DND-41 (cell line): ENCODE results near the gene MUC22.

ENCODE experiments used
- ATAC-seq: fragments of 200-7000 bp; cut with Tn5 transposase; 3 replicates; pipeline ENCODE4 v1.9.1; 2021; ENCODE audit warnings: low read depth; ENCODE audit not compliant: insufficient read depth
- DNase-seq: peaks from one replicate; pipeline ENCODE4 v3.0.0-alpha.2; 2020
- H2AFZ ChIP-seq: 2 replicates; pipeline ENCODE4 v1.6.0; 2012; ENCODE audit warnings: low read depth, low read length
- H3K27ac ChIP-seq: 2 replicates; pipeline ENCODE4 v1.5.1; 2012; ENCODE audit warnings: low read length, inconsistent platforms
- H3K27me3 ChIP-seq: fragments of 200-600 bp; sonication (generic); 2 replicates; pipeline ENCODE4 v1.6.0; 2012; ENCODE audit warnings: low read length, mild to moderate bottlenecking, inconsistent platforms; ENCODE audit not compliant: insufficient read depth, poor library complexity
- H3K36me3 ChIP-seq: 2 replicates; pipeline ENCODE4 v1.5.1; 2012; ENCODE audit warnings: low read length, inconsistent platforms; ENCODE audit not compliant: insufficient read depth
- H3K4me1 ChIP-seq: 2 replicates; pipeline ENCODE4 v1.5.1; 2012; ENCODE audit warnings: mild to moderate bottlenecking, low read length; ENCODE audit not compliant: insufficient read depth
- H3K4me2 ChIP-seq: 2 replicates; pipeline ENCODE4 v1.6.0; 2012; ENCODE audit warnings: mild to moderate bottlenecking, moderate library complexity, low read length, inconsistent platforms; ENCODE audit not compliant: insufficient read depth
- H3K4me3 ChIP-seq, 2 experiments: fragments of 200-600 bp in 1 of 2; shearing (Covaris generic) in 1 of 2; 2 replicates each; pipeline ENCODE4 v1.5.1; 2012 to 2016; ENCODE audit warnings: inconsistent platforms in 2 of 2, low read length in 2 of 2, mild to moderate bottlenecking in 2 of 2, low read depth in 1 of 2, moderate library complexity in 1 of 2
- H3K79me2 ChIP-seq: 2 replicates; pipeline ENCODE4 v1.6.0; 2012; ENCODE audit warnings: low read length, inconsistent platforms; ENCODE audit not compliant: insufficient read depth
- H3K9ac ChIP-seq: 2 replicates; pipeline ENCODE4 v1.6.0; 2012; ENCODE audit warnings: low read depth, mild to moderate bottlenecking, inconsistent platforms, low read length, moderate library complexity
- H3K9me3 ChIP-seq: 2 replicates; pipeline ENCODE4 v1.5.1; 2012; ENCODE audit warnings: low read length, moderate library complexity, mild to moderate bottlenecking, inconsistent platforms; ENCODE audit not compliant: insufficient read depth, severe bottlenecking
- H4K20me1 ChIP-seq: 2 replicates; pipeline ENCODE4 v1.6.0; 2012; ENCODE audit warnings: low read length; ENCODE audit not compliant: insufficient read depth
- EZH2 ChIP-seq: IDR thresholded peaks from 3 replicates; pipeline ENCODE4 v1.6.1; 2012; ENCODE audit warnings: borderline replicate concordance, low read depth, mild to moderate bottlenecking, moderate library complexity, low read length, inconsistent platforms; ENCODE audit not compliant: severe bottlenecking
- TF ChIP-seq, protein P1 (sequence below): IDR thresholded peaks from 2 replicates; pipeline ENCODE4 v1.5.1; 2012; ENCODE audit warnings: borderline replicate concordance, low read length, moderate library complexity, mild to moderate bottlenecking; ENCODE audit not compliant: poor library complexity, severe bottlenecking; ENCODE audit errors: extremely low read depth

The MUC22 gene

DNA sequence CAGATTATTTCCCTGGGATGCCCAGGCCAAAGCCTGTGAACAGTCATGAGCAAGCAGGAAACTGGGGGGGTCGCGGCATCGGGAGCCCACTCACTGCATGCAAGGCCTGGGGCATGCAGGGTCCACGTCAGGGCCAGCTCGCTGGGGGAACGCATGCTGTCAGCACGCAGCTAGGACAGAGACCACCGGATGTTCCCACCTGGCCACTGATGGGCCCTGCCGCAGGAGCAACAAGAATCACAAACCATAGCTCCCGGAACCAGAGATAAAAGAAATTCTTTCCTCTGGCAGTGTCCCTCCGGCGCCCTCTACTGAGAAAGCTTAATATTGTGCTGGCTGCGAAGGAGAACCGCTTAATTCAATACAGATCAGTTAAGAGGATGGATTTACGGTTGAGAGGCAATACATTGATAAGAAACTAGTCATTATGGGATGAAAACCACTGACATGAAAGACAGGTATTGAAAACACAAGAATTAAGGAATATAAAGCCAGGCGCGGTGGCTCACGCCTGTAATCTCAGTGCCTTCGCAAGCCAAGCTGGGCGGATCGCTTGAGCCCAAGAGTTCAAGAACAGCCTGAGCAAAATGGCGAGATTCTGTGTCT, 69.5 kb downstream of the MUC22 start:
- Histone ChIP-seq H3K27ac (no peak overlapping the region), H3K4me3 (peak overlapping the region in 1 of 2 experiments; percentile 8; a peak in 1 of 4 replicates), H3K79me2 (no peaks in the 10 kb centered on the region), H3K36me3 (no peaks in the 10 kb centered on the region), H2AFZ (peak overlapping the region; percentile 78), H4K20me1 (no peaks in the 10 kb centered on the region), H3K9ac (peak overlapping the region; percentile 24), H3K4me2 (peak overlapping the region; percentile 53), H3K4me1 (peaks cover 10% of the 10 kb centered on the region), H3K27me3 (no peaks in the 10 kb centered on the region), H3K9me3 (no peaks in the 10 kb centered on the region)
- no peak for TF ChIP-seq EZH2
- TF ChIP-seq, protein P1, sequence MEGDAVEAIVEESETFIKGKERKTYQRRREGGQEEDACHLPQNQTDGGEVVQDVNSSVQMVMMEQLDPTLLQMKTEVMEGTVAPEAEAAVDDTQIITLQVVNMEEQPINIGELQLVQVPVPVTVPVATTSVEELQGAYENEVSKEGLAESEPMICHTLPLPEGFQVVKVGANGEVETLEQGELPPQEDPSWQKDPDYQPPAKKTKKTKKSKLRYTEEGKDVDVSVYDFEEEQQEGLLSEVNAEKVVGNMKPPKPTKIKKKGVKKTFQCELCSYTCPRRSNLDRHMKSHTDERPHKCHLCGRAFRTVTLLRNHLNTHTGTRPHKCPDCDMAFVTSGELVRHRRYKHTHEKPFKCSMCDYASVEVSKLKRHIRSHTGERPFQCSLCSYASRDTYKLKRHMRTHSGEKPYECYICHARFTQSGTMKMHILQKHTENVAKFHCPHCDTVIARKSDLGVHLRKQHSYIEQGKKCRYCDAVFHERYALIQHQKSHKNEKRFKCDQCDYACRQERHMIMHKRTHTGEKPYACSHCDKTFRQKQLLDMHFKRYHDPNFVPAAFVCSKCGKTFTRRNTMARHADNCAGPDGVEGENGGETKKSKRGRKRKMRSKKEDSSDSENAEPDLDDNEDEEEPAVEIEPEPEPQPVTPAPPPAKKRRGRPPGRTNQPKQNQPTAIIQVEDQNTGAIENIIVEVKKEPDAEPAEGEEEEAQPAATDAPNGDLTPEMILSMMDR = peak; percentile 92
- DNase-seq (peak; percentile 82), ATAC-seq (peak; percentile 87)

DNA sequence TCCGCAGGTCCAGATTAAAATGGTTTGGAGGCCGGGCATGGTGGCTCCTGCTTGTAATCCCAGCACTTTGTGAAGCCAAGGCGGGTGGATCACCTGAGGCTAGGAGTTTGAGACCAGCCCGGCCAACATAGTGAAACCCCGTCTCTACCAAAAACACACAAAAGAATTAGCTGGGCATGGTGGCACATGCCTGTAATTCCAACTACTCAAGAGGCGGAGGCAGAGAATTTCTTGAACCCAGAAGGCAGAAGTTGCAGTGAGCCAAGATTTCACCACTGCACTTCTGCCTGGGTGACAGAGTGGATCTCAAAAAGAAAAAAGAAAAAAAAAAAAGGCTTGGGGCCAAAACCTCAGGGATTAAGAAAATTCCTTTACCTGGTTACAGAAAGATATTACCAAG, 71.6 kb downstream of the MUC22 start:
- Histone ChIP-seq H3K4me1 (peaks cover 10% of the 10 kb centered on the region), H3K27me3 (no peaks in the 10 kb centered on the region), H2AFZ (no peak overlapping the region), H3K27ac (no peak overlapping the region), H3K9me3 (no peaks in the 10 kb centered on the region), H3K4me2 (no peak overlapping the region), H3K4me3 (no peak overlapping the region), H3K36me3 (no peaks in the 10 kb centered on the region), H3K79me2 (no peaks in the 10 kb centered on the region), H4K20me1 (no peaks in the 10 kb centered on the region), H3K9ac (no peak overlapping the region)
- DNase-seq (no peak), ATAC-seq (no peak)
- no peak for TF ChIP-seq EZH2
- TF ChIP-seq, protein P1 = no peak

DNA sequence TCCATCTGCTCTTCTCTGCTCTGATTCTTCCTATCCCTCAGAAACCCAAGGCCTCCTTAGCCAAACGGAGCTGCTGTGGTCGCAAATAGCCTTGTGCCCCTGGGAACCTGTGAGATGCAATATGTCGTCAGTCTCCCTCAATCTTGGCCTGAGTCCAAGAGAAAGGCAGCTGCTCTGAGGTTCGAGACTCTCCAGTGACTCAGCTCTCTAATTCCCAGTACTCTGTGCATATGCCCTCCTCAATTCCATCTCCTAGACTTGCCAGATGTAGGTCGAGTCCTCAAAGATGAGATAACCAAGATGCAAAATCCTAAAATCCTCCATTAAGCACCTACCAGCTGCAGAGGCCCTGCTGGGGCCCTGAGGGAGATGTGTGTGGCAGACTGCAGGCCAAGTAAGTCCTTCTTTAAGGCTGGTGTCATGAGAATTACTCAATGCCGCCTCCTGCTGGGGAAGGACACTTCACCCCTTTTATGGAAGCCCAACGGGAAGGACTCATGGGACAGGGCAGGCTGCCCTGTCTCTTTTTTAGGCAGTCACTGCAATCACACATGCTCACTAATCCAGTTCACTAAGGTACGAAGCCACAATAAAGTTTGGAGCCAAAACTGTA, 73.6 kb downstream of the MUC22 start:
- Histone ChIP-seq H3K27ac (no peak overlapping the region), H3K4me2 (no peak overlapping the region), H3K79me2 (no peaks in the 10 kb centered on the region), H4K20me1 (no peaks in the 10 kb centered on the region), H3K27me3 (no peaks in the 10 kb centered on the region), H2AFZ (peak overlapping the region; percentile 39; the same call in 1 of the 2 replicates), H3K9me3 (no peaks in the 10 kb centered on the region), H3K9ac (no peak overlapping the region), H3K4me1 (peaks cover 10% of the 10 kb centered on the region), H3K4me3 (no peak overlapping the region), H3K36me3 (no peaks in the 10 kb centered on the region)
- no peak for TF ChIP-seq EZH2
- TF ChIP-seq, protein P1 = peak; percentile 71
- ATAC-seq = peak; percentile 51
- DNase-seq = peak; percentile 68
